ENCODE data around the gene SH2D2A. TPM values are rescaled to one million over a fixed set of nuclear protein-coding genes. Genes with fewer than 3 reads are reported as not detected.

Gene SH2D2A
- total RNA-seq, 2 experiments from 2014 or later: 51.6 to 51.8 TPM

DNA sequence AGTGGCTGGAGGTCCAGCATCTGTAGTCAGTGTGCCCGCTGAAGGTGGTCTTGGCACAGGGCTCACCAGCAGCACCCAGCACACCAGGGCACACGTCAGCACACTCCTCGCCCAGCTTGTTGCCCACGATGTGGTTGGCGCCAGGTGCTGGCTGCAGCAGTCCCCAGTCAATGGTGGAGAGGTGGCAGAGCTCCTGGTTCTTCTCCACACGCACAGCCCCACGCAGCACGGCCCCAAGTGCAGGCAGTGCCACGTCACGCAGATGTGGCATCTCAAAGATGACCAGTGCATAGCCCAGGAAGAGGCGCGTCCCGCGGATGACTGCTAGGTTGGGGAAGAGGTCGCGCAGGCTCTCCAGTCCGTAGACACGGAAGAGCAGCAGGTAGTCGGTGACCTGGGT lies 37.1 kb upstream of the SH2D2A start:
- ATAC-seq (ENCODE audit: poor library complexity) (no peak), DNase-seq (no peak)
- Mint-ChIP-seq H3K4me1 (ENCODE audit: low read depth) (peaks cover 13% of the 10 kb centered on the region), H3K4me3 (no peak overlapping the region), H3K27me3 (peaks cover 21% of the 10 kb centered on the region), H3K9me3 (no peaks in the 10 kb centered on the region), H3K36me3 (ENCODE audit: low read depth) (no peaks in the 10 kb centered on the region), H3K27ac (no peak overlapping the region)
- TF ChIP-seq, protein P1, sequence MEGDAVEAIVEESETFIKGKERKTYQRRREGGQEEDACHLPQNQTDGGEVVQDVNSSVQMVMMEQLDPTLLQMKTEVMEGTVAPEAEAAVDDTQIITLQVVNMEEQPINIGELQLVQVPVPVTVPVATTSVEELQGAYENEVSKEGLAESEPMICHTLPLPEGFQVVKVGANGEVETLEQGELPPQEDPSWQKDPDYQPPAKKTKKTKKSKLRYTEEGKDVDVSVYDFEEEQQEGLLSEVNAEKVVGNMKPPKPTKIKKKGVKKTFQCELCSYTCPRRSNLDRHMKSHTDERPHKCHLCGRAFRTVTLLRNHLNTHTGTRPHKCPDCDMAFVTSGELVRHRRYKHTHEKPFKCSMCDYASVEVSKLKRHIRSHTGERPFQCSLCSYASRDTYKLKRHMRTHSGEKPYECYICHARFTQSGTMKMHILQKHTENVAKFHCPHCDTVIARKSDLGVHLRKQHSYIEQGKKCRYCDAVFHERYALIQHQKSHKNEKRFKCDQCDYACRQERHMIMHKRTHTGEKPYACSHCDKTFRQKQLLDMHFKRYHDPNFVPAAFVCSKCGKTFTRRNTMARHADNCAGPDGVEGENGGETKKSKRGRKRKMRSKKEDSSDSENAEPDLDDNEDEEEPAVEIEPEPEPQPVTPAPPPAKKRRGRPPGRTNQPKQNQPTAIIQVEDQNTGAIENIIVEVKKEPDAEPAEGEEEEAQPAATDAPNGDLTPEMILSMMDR (IDR thresholded peaks at IDR 0.05): no peak
- Histone ChIP-seq H3K36me3 (ENCODE audit: insufficient read depth, low read length) (no peaks in the 10 kb centered on the region), H3K27ac (ENCODE audit: low read depth in 1 of 2, low read length in 2 of 2) (no peak overlapping the region), H3K27me3 (ENCODE audit: control insufficient read depth in 1 of 2, insufficient read depth in 2 of 2, low read length in 2 of 2) (peaks cover 8 to 10% of the 10 kb centered on the region in 2 experiments), H3K9me3 (ENCODE audit: control insufficient read depth in 1 of 2, insufficient read depth in 1 of 2, low read length in 2 of 2) (peaks cover 0 to 4% of the 10 kb centered on the region in 2 experiments), H3K4me3 (ENCODE audit: low read length) (no peak overlapping the region), H3K4me1 (ENCODE audit: insufficient read depth, low read length) (peaks cover 6% of the 10 kb centered on the region)
- intact Hi-C loops (cut with DNase I, micrococcal nuclease): no loop called here
- ChIA-PET CTCF (no interaction called here), POLR2A (no interaction called here)

DNA sequence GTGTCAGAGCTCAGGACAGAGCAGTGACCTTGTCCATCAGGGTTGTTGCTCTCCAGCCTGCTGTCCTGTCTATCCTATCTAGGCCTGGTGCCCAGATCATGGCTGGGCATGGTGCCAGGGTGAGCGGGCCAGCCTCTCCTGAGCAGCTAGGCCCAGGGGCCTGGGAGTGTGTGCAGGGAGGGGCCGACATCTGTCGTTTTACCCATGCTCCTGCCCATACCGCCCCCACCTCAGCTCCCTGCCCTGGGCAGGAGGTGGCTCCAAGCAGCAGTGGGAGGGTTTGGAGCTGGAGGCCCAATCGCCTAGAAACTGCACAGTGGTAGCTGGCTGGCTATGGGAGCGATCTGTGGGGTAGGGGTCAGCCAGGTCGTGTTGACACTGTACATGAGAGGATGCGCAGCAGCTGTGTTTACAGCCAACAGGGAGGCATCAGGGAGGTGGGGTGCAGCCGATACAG lies 35.8 kb upstream of the SH2D2A start:
- Histone ChIP-seq H3K9me3 (ENCODE audit: control insufficient read depth in 1 of 2, insufficient read depth in 1 of 2, low read length in 2 of 2) (peaks cover 0 to 4% of the 10 kb centered on the region in 2 experiments), H3K4me1 (ENCODE audit: insufficient read depth, low read length) (peaks cover 16% of the 10 kb centered on the region), H3K4me3 (ENCODE audit: low read length) (no peak overlapping the region), H3K36me3 (ENCODE audit: insufficient read depth, low read length) (no peaks in the 10 kb centered on the region), H3K27ac (ENCODE audit: low read depth in 1 of 2, low read length in 2 of 2) (no peak overlapping the region), H3K27me3 (ENCODE audit: control insufficient read depth in 1 of 2, insufficient read depth in 2 of 2, low read length in 2 of 2) (no peaks in the 10 kb centered on the region)
- CTCF ChIA-PET: no interaction called here
- no peaks in the 10 kb centered on the region for H3K9me3 Mint-ChIP-seq
- POLR2A ChIA-PET: no interaction called here
- peaks cover 18% of the 10 kb centered on the region for H3K4me1 Mint-ChIP-seq (ENCODE audit: low read depth)
- H3K27me3 Mint-ChIP-seq: peaks cover 16% of the 10 kb centered on the region
- no peak overlapping the region for H3K4me3 Mint-ChIP-seq
- DNase-seq: no peak
- ATAC-seq (ENCODE audit: poor library complexity): no peak
- TF ChIP-seq, protein P1 (IDR thresholded peaks at IDR 0.05): no peak
- no peak overlapping the region for H3K27ac Mint-ChIP-seq
- intact Hi-C loops (cut with DNase I, micrococcal nuclease): no loop called here
- no peaks in the 10 kb centered on the region for H3K36me3 Mint-ChIP-seq (ENCODE audit: low read depth)

DNA sequence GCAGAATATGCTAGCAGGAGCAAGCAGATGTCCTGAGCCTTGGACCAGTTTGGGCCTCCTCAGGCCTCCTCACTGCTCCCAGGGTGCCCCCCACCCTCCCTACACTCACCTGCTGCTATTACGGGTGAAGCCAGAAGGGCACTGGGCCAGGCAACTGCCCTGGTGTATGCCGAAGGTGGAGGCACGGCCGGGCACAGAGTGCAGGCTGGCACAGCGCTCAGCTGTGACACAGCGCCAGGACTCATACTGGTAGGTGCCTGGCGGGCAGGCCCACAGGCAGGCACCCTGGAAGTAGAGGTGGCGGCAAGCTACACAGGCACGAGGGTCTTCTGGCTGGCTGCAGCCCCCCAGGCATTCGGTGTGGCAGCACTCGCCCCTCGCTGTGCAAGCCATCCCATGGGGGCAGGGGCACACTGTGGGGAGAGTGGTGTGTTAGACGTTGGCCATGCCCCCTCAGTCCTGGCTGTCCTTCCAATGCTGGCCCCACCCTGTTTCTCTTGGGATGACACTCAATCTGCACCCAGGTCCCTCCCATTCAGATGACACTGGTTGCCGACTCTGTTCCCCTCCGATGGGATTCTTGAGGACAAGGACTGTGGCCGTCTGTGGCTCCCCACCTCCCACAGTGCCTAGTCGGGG lies 35.2 kb upstream of the SH2D2A start:
- Histone ChIP-seq H3K27me3 (ENCODE audit: control insufficient read depth in 1 of 2, insufficient read depth in 2 of 2, low read length in 2 of 2) (no peaks in the 10 kb centered on the region), H3K4me3 (ENCODE audit: low read length) (no peak overlapping the region), H3K27ac (ENCODE audit: low read depth in 1 of 2, low read length in 2 of 2) (no peak overlapping the region), H3K36me3 (ENCODE audit: insufficient read depth, low read length) (no peaks in the 10 kb centered on the region), H3K9me3 (ENCODE audit: control insufficient read depth in 1 of 2, insufficient read depth in 1 of 2, low read length in 2 of 2) (peaks cover 0 to 4% of the 10 kb centered on the region in 2 experiments), H3K4me1 (ENCODE audit: insufficient read depth, low read length) (peaks cover 16% of the 10 kb centered on the region)
- Mint-ChIP-seq H3K4me3 (no peak overlapping the region), H3K9me3 (no peaks in the 10 kb centered on the region), H3K36me3 (ENCODE audit: low read depth) (no peaks in the 10 kb centered on the region), H3K27ac (no peak overlapping the region), H3K4me1 (ENCODE audit: low read depth) (peaks cover 23% of the 10 kb centered on the region), H3K27me3 (peaks cover 18% of the 10 kb centered on the region)
- intact Hi-C loops (cut with DNase I, micrococcal nuclease): no loop called here
- no peak for DNase-seq
- ChIA-PET CTCF (interaction anchor here (1.2 kb wide), 1 partner anchor 8 kb away, joined by 4 read pairs; the partner anchor contains the start of gene NTRK1), POLR2A (no interaction called here)
- no peak for ATAC-seq (ENCODE audit: poor library complexity)
- TF ChIP-seq, protein P1 (IDR thresholded peaks at IDR 0.05): no peak

Measured in CD4-positive, alpha-beta T cell (primary cell).